GM19397 (cell line): ENCODE measurements around the gene TMEM184A.

Source experiments
- ATAC-seq: cut with Tn5 transposase; IDR thresholded peaks from one replicate; pipeline ENCODE4 v1.9.1; 2021; ENCODE audit warnings: mild to moderate bottlenecking, moderate library complexity; ENCODE audit not compliant: unreplicated experiment

The TMEM184A gene

DNA sequence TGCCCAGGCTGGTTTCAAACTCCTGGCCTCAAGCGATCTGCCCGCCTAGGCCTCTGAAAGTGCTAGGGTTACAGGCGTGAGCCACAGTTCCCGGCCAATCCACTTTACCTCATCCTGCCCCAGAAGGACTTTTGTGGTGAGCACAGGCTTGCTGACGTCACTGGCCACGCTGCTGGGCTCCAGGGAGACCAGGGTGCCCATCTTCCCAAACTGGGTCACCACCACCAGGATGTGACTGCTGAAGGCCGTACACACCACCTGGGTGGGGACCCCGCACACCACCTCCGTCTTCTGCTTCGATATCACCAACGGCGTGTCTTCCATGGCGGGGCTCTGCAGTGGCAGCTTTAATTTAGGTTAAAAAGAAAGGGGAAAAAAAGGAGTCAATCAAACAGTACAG lies 13.0 kb upstream of the TMEM184A start:
- no peak for ATAC-seq

DNA sequence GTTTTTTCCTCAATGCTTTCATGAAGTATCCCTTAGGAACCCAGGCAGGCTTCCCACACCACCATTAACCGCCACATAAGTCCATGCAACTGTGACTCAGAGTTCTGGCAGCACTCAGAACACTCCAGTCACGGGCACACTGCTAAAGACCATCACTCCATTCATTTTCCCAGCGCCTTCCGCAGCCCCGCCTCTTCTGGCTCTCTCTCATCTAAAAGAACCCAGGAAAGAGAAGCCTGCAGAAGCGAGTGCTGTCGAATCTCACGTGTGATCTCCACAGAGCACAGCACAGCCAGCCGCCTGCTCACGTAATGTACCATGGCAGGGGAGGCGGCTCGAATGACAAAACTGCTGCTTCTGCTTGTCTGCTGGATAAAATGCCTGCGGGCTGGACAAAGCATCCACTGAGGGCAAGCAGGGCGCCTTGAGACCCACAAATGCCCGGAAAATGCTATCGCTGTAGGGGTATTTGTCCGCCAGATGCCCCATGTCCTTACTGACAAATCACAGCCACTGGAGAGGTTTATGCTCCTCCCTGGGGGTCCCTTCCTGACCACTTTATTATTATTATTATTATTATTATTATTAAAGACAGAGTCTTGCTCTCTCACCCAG lies 12.0 kb upstream of the TMEM184A start:
- ATAC-seq, result no peak

DNA sequence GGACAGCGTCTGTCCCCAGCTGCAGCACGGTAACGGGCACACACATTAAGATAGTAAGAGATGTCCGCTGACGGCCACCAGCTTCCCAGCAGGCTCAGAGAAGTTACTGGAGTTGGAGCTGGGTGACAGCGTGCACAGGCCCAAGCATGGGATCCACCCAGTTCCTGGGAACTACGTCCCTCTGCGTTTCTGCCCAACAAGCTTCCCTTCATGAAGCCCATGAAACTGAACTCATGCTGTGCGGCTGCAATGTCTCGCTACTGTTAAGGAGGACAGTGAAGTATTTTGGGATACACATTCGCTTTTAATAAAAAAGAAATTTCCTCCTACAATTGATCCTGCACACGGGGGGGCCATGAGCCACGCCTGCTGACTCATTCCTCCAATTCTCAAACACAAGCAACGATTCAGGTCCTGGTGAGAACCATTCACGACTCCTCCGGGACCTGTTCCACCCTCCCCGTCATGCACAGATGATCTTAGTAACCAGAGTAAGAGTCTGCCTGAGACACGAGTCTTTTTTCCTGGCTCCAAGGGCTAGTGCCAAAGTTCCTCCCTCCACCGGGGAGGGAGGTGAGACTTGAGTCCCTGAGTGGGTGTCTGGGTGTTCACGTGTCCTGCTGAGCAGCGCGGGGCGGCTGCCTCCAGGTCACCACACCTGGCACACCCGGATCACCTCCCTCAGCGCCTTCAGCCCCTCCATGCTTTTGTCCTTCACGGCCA lies 11.2 kb upstream of the TMEM184A start:
- ATAC-seq, result no peak

DNA sequence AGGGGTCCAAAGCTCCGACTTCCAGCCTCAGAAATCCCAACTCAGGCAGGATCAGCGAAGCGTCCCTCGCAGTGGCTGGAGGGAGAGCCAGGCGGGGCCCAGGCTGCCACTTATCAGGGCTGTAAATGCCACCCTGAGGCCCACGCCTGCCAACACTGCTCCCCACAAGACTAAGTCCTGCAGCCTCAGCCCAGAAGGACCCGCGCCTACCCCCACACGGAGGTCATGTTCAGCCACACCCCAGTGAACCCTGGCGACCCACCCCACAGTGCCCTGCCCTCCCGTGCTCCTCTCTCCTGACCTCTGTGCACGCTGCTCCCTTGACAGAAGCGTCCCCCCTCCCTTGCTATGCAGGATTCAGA lies 10.7 kb upstream of the TMEM184A start:
- ATAC-seq, result no peak

DNA sequence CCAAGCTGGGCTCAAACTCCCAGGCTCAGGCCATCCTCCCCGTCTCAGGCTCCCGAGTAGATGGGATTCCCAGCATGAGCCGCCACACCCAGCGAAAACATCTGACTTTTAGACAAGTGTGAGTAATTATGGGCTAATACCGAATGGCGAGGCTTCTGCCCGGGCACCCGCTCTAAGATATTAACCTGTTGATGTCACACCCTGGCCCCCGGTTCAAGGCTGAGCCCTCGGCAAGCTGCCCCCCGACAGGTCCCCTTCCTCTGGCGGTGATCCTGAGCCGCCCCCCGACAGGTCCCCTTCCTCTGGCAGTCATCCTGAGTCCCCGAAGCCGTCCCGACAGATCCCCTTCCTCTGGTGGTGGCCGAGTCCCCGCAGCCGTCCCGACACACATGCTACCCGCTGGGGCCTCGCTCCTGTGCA lies 8.6 kb upstream of the TMEM184A start:
- ATAC-seq, result no peak

DNA sequence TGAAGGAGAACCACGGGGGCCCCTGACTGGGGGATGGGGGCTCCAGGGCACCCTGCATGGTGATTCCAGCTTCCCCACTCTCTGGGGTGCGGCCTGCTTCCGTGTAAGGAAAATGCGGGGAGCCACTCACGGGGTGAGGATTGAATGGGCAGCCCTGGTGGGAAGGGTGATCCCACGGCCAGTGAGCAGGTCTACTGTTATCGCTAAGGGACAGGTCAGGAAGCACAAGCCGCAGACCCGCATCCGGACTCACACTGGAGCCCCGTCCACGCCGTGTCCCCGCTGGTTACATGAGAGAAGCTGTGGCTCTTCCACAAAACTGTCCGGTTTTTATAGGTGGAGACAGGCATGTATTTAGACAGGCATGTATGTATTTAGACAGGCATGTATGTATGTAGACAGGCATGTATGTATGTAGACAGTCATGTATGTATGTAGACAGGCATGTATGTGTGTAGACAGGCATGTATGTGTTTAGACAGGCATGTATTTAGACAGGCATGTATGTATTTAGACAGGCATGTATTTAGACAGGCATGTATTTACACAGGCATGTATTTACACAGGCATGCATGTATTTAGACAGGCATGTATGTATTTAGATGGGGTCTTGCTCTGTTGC lies 8.1 kb upstream of the TMEM184A start:
- no peak for ATAC-seq

DNA sequence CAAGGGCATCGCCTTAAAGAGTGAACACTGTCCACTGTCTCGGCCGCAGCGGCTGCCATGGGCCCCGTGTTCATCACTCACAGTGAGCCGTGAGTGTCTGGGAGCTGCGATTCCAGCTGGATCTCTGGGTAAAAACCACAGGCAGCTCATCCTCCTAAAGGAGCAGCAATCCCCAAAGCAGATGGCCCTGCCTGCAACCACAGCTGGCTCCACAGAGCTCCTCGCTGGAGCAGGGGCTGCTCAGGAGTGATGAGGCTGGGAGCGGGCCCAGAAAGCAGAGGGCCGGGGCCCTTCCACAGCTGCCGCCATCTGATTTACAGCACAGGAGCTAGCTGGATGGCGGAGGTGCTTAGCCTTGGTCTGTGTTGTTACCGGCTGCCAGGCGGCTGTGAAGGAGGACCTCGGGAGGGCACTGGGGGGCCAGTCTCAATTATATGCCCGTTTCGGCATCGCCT lies 6.6 kb upstream of the TMEM184A start:
- ATAC-seq, result no peak

DNA sequence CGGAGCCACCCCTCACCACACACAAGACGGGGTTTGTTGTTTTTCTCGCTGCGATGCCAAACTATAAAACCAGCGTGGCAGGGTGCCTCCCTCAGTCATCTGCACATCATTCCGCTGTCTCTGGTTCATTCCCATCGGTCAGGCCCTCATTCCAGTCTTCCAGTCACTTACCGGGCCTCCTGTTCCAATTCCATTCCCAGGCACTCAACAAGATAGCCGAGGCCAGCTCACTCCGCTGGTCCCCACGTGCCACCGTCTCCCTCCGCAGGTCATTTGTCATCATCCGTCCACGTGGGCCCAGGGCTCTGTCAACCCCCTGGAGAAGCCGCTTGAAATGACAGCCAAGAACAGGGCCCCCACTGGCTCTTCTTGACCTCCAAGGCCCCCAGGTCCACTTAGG lies 6.1 kb upstream of the TMEM184A start:
- ATAC-seq, result no peak

DNA sequence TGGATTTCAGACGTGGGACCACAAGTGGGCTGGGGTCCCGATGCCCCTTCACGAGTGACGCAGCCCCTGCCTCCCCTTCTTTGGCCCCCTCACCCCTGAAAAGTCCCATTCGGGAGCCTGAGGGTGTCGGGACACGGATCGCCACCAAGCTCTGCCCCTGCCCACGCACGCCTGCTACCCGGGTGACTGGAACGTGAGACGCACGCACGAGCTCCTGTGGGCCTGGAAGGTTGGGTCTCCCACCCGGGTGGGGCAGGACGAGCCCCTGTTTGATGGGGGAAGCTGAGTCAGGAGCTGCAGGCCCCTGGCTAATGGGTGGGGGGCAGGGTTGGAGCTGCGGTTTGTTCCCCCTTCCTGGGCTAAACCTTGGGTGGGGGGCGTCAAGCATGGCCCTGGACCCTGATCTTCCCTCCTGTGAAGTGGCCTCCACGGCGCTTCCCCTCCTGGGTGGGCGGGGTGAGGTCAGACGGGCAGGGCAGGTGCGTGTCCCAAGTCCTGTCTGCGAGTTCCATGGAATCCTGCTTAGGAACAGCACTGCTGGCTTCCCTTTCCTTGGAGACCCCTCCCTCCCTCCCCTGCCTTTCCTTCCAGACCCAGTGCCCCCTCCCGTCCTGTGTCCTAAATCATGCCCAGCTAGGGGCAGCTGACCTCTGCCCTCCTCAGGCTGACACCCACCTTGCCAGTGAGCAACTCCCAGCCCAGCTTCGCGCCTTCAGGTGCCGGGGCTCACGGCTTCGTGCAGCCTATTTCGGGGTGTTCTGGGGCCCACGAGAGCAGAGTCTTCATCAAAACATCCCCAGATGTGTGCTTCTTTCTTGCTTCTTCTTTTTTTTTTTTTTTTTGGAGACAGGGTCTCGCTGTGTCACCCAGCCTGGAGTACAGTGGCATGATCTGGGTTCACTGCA lies 5.3 kb upstream of the TMEM184A start:
- no peak for ATAC-seq

DNA sequence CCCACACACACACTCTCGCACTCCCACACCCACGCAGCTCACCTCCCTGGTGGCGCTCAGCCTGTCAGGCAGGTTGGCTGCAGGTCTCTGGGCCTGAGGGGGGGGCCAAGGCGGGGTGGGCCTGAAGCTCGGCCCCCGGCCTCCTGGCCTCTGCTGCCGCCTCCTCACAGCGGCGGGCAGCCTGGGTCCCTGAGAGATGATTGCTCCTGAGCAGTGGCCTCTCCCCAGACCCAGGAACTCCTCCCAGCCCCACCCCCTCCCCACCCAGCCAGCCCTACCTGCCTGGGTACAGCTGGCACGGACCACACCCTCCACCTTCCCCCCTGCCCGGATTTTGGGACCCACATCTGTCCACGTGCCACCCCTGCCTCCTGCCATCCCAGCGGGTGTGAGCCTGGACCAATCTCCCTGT lies 4.6 kb upstream of the TMEM184A start:
- no peak for ATAC-seq

DNA sequence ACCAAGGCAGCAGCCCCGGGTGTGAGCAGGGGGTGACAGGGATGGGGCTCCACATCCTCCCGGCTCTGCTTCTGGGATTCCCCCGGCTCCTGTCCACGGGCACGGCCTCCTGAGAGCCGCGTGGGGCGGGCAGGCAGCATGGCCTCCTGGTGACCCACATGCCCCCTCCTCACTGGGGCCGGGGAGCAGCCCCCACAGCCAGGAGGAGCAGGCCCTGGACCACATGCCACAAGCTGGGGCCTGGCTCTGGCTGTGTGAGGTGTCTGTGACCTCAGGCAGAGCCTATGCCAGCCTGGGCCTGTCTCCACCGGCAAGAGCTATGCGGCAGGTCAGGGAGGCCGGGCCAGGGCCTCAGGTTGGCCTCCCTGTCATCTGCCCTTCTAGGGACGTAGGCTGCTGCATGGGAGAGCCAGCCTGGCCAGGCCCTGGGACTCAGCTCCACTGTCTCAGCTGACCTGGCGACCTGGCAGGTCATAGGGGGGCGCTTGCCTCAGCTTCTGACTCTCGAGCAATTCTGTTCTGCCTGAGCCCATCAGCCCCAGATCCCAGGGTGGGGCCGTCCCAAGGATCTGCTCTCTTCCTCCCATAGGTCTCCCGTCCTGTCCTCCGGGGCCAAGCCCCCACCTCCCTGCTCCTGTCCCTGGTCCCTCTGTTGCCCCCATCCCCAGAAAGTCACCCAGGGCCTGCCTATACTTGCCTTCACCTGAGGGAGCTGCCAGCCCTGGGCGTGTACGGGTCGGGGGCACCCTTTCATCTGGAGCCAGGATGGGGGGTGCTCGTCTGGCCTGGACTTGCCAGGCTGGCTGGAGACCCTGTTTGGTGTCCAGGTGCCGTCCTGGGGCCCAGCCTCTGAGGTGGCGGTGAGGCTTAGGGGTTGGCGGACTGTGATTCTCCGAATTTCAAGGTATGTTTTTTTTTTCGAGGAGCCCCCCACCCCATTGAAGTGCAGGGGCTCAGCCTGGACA lies 3.9 kb upstream of the TMEM184A start:
- no peak for ATAC-seq

DNA sequence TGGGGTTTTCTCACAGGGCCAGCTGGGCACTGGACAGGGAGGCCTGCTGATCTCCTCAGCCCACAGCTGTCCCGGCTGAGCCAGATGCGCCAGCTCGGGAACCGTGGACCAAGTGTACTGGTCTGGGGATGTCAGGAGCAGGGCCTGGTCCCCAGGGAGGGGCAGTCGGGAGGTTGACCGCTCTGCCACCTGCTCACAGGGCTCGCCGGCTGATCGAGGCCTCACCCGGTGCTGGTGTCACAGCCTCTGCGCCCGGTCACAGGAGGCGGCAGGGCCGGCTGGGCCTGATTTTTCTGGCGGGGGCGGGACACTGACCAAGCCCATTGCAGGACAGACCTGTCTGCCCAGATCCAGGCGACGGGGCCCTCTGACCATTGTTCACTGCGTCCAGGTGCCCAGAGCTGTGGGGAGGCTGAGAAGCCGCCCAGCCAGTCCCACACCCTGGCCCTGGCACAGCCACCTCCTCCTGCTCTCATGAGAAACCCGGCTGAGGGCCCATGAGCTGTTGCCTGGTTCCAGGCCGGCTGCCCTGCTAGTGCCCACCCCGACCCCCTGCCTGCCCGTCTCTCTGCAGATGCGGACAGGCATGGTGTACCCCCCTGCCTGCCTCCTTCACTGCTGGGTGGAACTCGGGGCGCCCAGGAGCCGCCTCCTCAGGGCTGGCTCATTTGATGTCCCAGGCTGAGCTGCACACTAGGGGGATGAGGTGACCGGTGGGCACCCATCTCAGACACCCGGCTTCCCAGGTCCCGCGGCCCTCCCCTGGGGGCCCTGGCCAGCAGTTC lies 3.0 kb upstream of the TMEM184A start:
- no peak for ATAC-seq

DNA sequence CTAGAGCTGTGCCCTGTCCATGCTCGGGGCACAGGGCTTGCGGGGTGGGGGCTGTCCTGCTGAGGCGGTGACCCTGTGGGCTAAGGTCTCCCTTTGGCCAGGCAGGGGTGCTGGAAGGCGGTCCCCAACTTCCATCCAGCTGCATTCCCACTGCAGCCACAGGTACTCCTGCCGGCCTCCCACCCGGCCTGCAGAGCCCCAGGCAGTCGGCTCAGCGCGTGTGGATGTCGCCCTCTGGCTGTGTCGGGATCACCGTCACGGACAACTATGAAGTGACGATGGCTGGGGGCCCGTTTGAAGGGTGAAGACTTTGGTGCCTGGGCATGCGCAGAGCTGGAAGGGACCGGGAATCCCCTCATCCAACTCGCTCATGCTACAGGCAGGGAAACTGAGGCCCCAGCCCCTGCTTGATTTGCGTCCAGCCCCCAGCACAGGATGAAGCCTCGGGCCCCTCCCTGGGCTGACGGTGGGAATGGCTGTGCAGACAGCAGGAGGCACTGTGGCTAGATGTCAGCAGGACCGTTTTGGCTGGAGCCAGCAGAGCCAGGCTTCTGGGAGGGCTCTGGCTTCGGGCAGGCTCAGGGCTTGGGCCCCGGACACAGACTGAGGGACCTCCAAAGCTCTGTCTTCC lies 2.3 kb upstream of the TMEM184A start:
- no peak for ATAC-seq

DNA sequence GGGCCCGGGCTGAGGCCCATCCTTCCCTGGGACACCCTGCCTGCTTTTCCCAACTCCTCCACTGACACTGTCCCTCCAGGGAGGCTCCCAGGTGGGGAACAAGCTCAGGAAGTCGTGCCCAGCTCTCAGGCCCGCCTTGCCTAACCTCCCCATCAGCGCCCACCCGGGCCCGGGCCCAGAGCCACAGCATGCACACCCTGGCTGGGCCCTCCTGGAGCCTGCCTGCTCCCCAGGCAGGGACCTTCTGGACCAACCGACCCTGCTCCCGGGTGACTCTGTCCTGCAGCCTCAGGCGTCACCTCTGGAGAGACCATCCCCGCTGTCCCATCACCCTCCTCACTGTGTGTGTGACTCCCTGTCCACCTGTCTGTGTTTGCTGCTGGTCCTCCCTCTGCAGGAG lies 1.8 kb upstream of the TMEM184A start:
- ATAC-seq, result no peak

DNA sequence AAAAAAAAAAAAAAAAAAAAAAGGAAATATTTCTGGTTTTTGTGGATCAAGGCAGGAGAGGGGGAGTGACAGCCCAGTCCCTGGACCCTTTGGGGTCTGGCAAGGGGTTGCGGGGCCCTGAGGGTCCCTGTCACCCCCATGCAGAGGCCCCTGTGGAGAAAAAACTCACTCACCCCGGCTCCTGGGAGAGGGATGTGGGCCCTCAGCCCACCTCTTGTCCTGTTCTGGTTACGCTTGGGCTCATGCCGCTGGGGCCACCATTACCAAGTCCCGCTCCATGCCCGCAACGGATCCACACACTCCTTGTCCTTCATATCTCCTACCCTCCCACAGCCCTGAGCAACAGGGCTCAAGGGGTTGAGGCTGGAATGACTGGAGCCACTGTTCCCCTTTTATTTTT lies 1.0 kb upstream of the TMEM184A start:
- no peak for ATAC-seq

DNA sequence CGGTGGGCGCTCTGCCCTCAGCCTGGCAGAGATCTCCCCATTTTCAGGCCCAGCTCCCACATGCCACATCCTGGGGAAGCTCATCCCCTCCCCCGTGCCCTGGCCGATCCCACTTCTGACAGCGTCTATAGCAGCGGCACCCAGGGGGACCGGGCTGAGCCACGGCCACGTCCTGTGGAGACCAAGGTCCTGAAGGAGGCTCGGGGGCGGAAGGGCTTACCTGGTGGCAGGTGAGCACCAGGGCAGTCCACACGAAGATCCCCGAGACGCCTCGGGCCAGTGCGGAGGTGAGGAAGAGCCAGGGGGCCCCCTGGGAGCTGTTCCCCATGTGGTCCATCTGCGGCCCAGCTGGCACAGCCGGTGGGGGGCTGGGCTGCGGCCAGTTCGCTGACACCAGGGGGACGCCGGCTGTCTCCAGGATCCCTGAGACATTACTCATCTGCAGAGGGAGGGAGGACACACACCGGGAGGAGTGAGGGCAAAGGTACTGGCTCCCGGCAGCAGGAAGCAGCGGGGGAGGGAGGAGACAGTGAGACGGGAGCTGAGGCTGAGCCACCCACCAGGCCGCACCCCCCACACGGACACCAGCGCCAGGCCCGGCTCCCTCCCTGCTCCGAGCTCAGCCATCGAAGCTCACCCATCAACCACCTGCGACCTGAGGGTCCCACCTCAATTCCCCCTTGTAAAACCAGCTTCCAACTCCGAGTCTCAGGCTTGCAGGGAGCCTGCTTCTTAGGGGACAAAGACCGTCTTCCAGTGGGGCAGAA lies 776 bp downstream of the TMEM184A start:
- ATAC-seq, result no peak

DNA sequence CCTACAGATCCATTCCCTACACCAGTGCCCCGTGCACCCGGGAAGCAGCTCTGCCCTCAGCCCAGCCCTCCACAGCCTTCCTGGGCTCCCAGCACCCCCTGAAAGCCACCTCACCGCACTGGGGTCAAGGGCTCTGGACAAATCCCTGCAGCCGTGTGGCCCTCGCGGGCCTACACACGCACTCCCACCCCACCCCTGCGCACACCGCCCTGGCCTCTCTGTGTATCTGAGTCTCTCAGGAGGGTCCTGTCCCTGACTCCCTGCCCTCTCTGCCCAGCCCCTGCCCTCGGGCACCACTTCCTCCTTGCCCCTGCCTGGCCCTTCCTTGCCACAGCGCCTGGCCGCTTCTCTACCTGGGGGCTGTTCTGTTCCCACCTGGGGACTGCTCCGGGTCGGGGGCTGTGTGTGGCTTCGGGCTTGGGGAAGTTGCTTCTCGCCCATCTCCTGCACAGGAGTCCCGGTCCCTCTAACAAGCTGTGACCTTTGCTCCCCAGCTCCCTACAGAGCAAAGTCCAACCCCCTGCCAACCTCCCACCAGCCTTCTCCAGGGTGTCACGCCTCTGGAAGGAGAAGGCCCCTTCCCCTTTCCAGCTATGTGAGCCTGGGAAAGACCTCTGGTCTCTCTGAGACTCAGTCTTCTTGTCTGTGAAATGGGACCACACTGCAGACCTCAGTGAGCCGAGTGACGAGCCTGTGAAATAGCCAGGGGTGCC lies 1.5 kb downstream of the TMEM184A start:
- ATAC-seq, result no peak
